ENCODE results near the gene FCGR3A.
"Not testable (repeated sequence)": the region's sequence is repeated elsewhere in the genome, so short reads cannot be mapped to it uniquely, and the experiment has no call there.

The FCGR3A gene

DNA sequence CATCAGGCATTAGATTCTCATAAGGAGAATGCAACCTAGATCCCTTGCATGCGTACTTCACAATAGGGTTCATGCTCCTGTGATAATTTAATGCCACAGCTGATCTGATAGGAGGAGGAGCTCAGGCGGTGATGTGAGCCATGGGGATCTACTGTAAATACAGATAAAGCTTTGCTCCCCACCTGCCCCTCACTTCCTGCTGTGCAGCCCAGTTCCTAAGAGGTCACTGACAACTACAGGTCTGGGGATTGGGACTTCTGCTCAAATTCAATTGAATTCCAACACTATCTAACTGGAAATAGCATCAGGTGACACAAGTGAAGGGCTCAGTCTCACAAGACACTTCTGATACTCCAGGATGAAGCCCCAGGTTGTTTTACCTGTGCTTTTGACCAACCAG is 7.4 kb upstream of the FCGR3A start:
- not testable (repeated sequence) for DNase-seq (ENCODE audit: low read depth)

DNA sequence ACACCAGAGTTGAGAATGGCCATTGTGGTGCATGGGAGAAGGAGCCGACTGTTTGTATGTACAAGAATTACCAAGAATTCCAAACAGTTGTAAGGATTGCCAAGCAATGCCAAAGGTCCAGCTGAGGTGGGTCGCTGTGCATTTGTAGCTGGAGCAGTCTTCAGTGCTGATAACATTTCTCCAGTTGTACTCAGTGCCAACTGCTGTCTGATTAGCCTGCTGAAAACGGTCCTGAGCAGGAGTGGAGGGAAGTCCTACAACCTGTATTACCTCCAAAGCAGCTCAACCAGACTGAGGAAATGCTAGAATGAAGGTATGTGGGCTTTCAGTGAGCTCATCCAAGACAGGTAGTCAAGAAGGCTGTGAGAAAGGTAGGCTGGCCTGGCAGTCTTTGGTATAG is 6.5 kb upstream of the FCGR3A start:
- not testable (repeated sequence) for DNase-seq (ENCODE audit: low read depth)

DNA sequence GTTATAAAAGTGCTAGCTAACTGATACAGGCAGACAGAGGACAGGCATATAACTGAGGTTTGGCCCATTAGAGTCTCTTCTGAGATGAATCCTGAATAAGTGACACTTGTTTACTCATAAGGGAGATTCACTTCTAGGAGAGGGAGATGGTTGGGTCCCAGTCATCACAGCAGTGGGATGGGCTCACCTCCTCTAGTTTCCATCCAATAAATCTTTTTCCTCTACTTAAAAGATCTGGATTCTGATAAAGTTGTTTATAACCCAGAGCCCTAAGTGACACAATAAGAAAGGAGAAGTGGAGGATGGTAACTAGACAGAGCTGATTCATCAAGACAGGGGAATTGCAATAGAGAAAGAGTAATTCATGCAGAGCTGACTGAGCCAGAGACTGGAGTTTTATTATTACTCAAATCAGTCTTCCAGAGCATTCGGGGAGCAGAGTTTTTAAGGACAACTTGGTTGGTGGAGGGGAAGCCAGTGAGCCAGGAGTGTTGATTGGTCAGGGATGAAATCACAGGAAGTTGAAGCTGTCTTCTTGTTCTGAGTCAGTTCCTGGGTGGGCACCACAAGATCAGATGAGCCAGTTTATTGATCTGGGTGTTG is 5.3 kb upstream of the FCGR3A start:
- DNase-seq (ENCODE audit: low read depth), result not testable (repeated sequence)

DNA sequence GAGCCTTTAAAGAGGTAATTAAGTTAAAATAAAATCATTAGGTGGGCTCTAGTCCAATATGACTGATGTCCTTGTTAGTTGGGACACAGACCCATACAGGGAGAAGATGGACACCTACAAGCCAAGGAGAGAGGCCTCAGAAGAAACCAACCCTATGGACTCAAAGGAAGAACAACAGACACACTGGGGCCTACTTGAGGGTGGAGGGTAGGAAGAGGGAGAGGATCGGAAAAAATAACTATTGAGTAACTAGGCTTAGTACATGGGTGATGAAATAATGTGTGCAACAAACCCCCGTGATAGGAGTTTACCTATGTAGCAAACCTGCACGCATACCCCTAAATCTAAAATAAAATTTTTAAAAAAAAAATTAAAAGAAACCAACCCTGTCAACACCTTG is 4.7 kb upstream of the FCGR3A start:
- not testable (repeated sequence) for DNase-seq (ENCODE audit: low read depth)

DNA sequence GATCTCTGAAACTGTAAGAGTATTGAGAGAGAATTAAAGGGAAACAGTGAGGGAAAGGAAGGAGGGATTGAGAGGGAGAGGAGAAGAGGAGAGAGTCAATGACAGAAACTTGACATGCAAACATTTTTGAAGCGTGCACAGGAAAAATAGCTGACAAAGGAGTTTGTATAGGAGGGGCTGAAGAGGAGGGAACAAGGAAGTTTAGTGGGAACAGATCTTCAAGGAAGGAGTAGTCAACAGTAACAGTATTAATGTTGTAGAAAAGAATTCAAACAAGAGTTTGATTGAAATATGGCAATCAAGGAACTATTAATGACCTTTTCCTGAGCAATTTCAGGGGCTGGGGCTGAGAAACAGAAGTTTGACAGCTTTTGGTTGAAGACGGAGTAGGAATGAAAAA is 4.0 kb upstream of the FCGR3A start:
- DNase-seq (ENCODE audit: low read depth), result not testable (repeated sequence)

DNA sequence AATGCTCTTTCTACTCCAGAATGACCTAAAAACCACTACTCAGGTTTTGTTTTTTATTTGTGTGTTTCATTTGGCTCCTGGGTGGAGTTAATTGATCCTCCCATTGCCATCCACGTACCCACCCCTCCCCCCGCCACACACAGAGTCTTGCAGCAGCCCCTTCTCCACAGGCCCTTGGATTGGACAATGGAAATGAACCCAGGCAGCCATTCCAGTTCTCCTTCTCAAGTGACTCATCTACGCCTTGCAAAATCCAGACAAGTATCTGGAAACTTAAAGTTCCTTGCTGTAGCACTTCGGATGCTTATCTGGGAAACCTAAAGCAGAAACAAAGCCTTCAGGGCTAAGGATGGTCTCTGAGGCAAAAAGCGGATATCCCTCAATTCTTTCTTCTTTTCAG is 1.3 kb upstream of the FCGR3A start:
- DNase-seq (ENCODE audit: low read depth), result not testable (repeated sequence)

DNA sequence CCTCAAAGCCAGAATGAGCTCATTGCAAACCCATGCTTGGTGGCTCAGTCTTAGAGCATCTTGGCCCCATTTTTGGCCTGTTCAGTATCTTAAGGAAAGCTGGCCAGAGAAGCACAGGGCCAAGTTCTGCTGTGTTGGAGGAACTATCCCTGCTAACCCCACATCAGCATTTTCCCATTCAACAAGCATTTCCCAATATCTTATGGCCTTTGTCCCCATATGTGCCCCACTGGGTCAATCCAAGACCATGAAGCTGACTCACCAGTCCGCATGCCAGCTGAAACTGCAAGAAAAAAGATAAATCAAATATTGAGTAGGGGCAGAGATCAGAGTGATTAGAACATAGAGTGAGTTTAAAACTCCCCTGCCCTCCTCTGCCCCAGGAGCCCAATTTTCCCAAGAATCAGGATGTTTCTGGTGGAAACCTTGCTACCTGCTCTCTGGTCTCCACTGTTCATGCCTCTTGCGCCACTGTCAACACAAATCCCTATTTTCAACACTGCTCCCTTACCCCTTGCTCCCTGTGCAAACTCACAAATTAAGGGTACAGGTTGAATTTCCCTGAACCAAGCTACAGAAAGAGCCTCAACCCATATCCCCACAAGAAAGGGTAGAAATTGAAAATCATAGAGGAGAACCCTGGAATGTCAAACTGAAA is 740 bp downstream of the FCGR3A start:
- DNase-seq (ENCODE audit: low read depth), result not testable (repeated sequence)

DNA sequence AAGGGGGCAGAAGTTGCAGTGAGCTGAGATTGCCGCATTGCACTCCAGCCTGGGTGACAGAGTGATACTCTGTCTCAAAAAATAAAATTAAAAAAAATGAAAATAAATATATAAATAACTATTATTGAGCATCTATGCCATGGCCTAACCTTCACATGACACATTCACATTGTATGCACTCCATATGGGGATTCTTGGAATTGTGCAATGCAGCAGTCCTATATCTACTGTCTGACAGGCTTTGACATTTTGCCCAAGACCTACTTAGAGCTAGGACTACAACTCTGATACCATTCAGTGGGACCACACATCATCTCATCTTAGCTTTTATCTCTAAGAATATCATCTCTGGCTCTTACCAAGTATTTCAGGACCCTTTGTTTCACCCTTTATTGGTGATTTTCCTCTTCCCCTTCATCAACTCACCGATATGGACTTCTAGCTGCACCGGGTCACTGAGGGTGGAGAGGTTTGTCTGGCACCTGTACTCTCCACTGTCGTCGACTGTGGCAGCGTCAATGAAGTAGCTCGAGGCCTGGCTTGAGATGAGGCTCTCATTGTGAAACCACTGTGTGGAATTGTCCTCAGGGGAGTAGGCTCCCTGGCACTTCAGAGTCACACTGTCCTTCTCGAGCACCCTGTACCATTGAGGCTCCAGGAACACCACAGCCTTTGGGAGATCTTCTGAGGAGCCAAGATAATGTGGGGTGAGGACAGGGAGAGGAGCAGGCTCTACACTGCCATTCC is 1.4 kb downstream of the FCGR3A start:
- DNase-seq (ENCODE audit: low read depth), result not testable (repeated sequence)

DNA sequence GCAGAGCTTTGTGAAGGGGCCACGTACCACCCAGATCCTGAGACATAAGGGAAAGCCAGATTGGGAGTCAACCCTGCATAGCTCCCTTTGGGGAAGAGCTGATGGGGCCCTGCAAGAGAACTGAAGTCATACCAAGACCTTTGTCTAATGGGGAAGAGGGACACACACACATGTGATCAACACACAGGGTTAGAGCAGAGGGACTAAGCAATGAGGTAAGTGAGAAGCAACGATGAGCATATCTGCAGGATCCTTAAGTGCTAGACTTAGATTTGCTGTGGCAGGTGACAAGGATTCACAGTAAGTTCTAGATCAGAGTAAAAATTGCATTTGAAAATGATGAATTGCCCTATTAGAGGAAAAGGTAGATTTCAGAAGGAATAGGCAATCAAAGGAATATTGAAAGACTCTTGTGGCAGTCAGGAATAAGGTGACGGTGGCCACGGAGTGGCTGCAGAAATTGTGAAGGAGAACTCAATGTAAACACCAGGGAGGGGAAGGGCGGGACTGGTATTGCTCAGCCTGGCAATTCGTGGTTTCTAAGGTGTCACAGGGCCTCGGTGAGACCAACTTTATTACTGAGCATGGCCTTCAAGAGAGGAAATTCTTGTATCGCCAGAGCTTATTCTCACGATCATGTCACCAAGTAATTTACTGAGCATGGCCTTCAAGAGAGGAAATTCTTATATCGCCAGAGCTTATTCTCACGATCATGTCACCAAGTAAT is 4.5 kb downstream of the FCGR3A start:
- not testable (repeated sequence) for DNase-seq (ENCODE audit: low read depth)

DNA sequence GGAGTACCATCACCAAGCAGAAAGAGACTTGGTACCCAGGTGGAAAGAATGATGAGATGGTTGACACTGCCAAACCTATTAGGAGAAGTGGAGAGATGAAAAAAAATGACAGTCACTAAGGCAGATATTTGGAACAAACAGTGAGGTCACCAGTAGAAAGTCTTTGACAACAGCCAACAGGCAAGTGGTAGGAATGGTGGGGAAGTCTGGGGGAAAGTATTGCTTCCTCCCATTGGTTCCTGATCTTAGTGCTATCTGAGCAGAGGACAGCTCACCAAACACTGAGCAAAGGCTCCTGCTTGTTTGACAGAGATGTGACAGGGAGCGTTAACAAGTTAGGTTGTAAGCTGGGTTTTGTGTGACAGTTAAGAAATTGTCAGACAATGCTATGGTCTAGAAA is 6.5 kb downstream of the FCGR3A start:
- DNase-seq (ENCODE audit: low read depth), result not testable (repeated sequence)

DNA sequence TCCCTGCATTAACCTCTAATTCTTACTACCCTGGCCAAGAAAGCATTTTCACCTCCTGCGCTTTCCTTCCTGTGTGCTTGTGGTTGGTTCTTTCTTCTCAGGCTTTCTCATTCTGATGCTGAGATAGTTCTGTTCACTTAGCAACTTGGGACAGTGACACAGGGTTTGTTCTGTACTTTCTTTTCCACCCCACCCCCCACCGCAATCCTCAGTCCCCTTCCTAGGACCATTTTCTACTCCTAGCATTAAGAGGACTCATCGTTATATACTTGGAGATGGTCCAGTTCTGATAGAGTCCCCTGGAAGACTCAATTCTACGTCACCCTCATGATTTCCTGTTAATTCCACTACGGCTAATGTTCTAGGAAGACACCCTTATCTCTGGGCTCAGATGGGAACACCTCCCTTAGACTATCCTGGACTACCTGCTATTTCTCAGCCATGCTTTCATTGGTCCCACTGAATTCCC is 7.5 kb downstream of the FCGR3A start:
- DNase-seq (ENCODE audit: low read depth), result peak; percentile 14

DNA sequence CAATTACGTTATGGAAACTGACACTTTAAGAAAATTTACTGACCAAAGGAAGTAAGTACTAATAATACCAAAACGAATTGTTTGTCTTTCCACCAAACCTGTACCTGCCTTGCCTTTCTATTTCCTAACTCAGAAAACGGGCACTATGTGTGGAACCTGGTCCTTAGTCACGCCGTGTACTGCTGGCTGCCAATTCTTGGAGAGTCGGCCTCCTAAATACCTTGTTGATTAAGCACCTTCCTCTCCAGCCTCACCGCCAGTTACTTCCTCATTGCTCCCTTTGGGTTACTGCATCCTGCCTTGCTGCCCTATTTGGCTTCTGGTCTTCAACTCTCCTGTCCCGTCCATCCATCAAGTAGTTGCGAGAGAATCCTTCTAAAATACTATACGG is 9.1 kb downstream of the FCGR3A start:
- DNase-seq (ENCODE audit: low read depth), result not testable (repeated sequence)

DNA sequence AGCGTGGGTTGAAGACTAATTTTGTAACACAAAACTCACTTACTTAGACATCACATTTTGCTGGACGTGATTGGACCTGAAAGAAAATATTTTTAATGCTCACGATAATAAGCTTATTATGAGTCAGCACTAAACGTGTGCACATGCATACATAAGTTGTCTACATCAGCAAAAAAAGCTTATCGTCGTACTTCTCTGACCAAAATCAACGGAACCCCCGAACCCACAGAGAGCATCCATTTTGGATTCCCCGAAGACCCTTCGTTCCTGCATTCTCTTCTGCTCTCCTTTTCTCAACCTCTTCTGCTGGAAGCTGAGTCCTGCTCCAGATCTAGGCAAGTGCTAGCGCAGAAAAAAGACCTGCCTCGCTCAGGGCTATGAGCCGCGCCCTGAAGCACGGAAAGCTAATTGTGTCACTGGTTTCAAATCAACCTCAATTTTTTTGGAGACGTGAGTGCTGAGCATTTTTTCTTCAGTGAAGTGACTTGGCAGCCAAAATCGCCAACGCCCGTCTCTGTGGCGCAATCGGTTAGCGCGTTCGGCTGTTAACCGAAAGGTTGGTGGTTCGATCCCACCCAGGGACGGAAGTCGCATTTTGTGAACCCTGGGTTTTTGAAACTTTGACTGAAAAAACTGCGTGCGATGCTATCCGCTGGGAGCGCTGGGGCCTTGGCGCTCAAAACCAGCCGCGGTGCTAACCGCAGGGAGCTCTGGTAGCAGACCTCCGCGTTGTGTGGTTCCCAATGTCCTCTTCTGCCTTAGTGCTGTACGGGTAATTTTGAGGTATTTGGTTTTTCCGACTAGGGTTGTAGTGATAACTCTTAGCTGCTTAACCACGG is 9.7 kb downstream of the FCGR3A start:
- peak; percentile 77 for DNase-seq (ENCODE audit: low read depth)

DNA sequence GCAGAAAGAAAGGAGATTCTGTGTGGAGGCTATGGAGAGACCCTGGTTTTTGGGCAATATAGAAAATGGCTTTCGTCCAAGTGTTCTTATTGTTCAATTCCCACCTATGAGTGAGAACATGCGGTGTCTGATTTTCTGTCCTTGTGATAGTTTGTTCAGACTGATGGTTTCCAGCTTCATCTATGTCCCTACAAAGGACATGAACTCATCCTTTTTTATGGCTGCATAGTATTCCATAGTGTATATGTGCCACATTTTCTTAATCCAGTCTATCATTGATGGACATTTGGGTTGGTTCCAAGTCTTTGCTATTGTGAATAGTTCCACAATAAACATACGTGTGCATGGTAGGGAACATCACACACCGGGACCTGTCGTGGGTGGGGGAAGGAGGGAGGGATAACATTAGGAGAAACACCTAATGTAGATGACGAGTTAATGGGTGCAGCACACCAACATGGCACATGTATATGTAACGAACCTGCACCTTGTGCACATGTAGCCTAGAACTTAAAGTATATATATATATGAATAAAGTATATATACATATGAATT is 10.6 kb downstream of the FCGR3A start:
- not testable (repeated sequence) for DNase-seq (ENCODE audit: low read depth)

DNA sequence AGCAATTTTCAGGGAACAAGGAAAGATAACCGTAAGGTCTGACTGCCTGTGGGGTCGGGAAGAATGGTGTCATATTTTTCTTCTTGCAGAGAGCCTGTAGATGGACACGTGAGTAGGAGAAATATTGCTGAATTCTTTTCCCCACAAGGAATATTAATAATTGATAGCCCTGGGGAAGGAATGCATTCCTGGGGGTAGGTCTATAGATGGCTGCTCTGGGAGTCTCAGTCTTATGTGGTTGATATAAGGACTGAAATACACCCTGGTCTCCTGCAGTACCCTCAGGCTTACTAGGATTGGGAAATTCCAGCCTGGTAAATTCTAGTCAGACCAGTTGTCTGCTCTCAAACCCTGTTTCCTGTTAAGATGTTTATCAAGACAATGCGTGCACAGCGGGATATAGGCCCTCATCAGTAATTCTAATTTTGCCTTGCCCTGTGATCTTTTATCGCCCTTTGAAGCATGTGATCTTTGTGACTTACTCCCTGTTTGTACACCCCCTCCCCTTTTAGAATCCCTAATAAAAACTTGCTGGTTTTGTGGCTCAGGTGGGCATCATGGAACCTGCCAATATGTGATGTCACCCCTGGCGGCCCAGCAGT is 12.4 kb downstream of the FCGR3A start:
- DNase-seq (ENCODE audit: low read depth), result not testable (repeated sequence)

DNA sequence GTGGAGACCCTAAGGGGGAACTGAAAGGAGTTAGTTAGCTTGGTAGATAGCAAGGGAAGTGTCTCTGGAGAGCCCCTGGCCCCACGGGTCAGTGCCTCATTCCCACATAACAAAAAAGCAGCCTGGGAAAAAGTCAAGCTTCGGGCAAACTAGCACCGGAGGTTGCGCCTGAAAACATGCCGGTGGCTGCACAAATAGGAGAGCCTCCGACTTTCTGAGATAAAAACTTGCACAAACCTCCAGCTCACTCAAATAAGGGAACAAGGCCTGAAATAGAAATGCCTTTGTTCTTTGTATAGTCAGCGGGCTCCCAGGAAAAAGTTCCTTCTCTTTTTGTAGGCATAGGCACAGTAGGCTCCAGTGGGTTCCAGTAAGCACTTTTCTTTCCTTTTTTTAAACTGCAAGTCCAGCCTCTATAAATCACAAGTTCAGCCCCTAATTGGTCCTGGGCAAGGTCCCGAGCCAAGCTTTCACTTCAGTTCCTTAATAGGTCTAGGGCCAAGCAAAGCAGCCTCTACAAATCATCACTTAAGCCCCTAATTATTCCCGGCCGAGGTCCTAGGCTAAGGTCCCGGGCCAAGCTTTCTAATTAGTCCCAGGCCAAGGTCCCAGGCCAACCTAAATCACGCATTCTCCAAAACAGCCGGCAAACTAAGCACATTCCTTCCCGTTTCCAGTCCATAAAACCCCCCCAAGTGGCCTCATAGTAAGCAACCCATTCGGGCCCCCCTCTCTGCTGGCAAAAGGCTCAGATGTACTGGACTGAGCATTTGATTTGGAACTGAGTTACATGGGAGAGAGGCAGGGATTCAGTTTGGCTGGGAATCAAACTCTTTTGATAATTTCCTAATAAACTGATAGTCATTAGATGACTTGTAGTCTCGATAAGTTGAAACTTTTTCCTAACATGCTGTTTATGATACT is 16.7 kb downstream of the FCGR3A start:
- not testable (repeated sequence) for DNase-seq (ENCODE audit: low read depth)

DNA sequence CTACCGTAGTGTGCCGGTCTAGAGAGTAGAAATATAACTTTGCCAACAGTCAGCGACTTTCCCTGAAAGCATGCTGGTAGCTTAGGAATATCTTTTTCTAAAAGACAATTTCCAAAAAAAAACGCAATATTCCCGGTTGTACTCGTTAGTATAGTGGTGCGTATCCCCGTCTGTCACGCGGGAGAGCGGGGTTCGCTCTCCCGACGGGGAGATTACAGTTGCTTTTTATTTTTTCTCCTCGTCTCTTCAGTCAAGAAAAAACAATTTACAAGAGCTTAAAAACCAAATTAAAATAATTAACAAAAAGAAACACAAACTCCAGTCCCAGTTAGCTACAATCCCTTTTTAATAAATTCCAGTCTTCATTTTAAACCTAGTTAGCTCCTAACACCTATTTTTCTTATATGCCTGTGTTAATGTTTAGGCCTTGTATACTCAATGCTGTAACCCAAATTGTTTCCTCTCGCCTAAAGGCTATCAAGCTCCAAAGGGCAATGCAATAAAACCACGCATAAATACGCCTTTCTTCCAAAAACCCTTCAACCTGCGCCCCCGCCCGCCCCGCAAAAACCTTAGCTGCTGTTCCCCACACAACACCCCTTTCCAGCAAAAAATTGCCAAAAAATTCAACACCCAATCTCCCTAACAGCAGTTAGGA is 17.5 kb downstream of the FCGR3A start:
- DNase-seq (ENCODE audit: low read depth), result no peak

DNA sequence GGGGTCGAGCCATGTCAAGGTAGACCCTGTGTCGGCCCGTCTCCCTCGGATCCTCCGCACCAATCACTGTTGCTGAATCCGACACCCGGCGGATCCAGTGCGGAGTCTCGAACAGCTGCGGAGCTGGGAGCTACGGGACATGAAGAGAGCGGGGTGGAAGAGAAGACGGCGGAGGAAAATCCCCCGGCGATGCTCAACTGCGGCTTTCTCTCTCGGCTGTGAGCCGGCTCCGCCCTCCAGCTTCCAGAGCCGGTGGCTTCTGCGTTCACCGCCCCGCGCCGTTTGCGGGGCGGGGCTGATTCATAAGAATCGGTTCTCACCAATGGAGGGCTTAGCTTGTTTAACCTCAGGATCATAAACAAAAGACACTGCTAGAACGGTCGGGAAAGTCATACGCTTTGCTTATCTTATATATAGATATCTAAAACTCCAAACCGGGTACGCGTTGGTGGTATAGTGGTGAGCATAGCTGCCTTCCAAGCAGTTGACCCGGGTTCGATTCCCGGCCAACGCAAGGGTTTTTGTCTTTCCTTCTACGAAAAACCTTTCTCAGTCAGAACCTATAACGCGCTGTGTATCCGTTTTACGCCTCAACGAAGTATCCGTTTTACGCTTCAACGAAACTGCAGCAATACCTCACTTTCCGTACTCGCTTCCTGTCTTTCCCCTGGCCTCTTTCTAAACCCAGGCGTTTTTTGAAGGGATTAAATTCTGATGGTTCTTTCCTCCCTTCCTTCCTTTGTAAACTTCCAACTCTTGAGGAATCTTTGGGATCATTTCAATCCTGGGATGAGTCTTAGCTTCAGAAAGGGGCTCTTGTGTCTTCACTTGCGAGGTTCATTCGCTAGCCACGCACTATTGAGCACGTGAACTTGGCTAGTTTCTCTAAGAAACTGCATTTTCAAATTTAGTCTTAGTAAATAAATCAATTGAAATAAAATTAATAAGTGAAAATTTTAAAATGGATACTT is 18.7 kb downstream of the FCGR3A start:
- peak; percentile 88 for DNase-seq (ENCODE audit: low read depth)
